ENCODE results near the gene NRF1.
"Not testable (repeated sequence)": the region's sequence is repeated elsewhere in the genome, so short reads cannot be mapped to it uniquely, and the experiment has no call there.

NRF1 gene

GRCh38 chr7:129649128-129649690 is 37.7 kb downstream of the NRF1 start:
- no peak for DNase-seq

DNA sequence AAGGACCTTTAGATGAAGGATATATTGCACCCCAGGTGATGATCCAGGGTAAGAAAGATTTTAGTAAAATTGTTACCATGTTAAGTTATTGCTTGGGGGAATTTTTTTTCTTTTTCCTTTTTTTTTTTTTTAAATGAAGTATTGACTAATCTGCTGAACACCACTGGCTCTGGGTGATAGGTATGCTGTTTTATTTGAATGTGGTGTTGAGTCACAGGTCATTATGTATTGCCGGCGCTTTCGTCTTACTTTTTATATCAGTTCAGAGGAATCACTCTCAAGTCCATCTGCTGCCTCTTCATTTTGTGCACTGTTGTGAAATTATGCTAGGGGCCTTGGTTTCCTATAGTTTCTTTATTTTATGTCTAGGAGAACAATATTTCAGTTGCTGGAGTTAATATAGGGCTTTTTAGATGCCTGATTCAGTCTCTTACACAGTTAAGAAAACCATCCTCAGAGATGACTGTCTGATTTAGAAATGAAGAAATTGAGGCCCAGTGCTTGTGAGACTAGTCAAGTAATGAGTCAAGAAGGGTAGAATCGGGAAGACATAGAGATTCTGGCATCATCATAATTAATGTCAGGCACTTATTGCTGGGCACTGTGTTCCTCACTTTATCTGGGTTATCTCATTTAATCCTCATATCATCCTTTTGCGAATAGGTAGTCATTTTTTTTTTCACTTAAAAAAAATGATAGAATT is 38.7 kb downstream of the NRF1 start:
- no peak for DNase-seq

- no peak for DNase-seq
Measured at GRCh38 chr7:129652914-129653313, 41.4 kb downstream of the NRF1 start.

DNA sequence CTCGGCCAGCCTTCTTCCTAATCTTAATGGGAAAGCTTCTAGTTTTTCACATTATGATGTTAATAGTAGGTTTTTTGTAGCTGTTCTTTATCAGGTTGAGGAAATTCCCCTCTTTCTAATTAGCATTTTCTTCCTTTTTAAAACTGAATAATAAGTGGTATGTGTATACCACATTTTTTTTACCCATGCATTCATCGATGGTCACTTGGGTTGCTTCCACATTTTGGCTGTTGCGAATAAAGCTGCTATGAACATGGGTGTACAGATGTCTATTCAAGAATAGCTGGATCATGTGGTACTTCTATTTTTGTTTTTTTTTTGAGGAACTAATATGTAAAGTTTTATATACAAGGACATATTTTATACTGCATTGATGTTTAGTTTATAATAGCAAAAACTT is 44.3 kb downstream of the NRF1 start:
- DNase-seq: no peak

GRCh38 chr7:129657363-129657762 is 45.8 kb downstream of the NRF1 start:
- DNase-seq: no peak

DNA sequence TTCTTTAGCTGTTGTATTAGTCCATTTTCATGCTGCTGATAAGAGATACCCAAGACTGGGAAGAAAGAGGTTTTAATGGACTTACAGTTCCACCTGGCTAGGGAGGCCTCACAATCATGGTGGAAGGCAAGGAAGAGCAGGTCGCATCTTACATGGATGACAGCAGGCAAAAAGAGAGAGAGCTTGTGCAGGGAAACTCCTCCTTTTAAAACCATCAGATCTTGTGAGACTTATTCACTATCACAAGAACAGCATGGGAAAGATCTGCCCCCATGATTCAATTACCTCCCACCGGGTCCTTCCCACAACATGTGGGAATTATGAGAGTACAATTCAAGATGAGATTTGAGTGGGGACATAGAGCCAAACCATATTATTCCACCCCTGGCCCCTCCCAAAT is 48.4 kb downstream of the NRF1 start:
- not testable (repeated sequence) for DNase-seq

- DNase-seq: no peak
Measured at GRCh38 chr7:129661645-129662182, 50.2 kb downstream of the NRF1 start.

- DNase-seq: not testable (repeated sequence)
Measured at GRCh38 chr7:129663240-129663639, 51.7 kb downstream of the NRF1 start.

- DNase-seq: no peak
Measured at GRCh38 chr7:129664029-129665012, 52.8 kb downstream of the NRF1 start.

GRCh38 chr7:129665013-129665401 is 53.5 kb downstream of the NRF1 start:
- DNase-seq: no peak

DNA sequence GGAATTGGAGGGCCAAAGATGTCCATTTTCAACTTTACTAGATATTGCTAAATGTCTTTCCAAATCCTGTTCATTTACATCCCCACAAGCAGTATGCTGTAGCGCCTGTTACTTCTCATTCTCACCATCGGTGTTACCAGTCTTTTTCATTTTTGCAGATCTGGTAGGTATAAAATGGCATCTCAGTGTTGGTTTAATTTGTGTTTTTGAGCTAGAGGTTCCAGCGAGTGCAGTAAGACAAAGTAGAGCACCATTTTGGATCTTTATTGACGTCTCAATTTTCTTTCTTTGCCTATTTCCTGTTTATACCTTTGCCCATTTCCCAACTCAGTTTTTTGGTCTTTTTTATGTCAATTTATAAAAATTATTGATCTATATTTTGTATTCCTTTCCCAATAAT is 55.6 kb downstream of the NRF1 start:
- DNase-seq: no peak

DNA sequence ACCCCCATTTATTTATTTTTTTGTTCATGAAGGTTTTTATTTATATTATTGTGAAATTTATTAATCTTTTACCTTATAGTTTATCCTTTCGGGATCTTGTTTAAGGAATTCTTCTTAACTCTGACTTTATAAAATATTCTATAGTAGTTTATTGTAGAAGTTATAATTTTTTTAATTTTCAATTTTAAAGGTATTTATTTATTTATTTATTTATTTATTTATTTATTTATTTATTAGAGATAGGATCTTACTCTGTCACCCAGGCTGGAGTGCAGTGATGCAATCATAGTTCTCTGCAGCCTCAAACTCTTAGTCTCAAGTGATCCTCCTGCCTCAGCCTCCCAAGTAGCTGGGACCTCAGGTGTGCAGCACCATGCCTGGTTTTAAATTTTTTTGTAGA is 56.0 kb downstream of the NRF1 start:
- no peak for DNase-seq

DNA sequence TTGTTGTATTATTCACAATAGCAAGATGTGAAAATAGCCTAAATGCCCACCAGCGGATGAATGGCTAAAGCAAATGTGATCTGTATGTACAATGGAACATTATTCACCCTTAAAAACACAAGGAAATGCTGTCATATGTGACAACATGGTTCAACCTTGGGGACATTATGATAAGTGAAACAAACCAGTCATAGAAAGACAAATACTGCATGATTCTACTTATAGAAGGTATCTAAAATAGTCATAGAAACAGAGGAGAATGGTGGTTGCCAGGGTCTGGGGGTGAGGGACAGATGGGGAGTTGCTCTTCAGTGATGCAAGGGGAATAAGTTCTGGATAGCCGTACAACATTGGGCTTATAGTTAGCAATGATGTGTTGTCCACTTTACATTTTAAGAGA is 58.4 kb downstream of the NRF1 start:
- no peak for DNase-seq

- no peak for DNase-seq
Measured at GRCh38 chr7:129670656-129671055, 59.1 kb downstream of the NRF1 start.

DNA sequence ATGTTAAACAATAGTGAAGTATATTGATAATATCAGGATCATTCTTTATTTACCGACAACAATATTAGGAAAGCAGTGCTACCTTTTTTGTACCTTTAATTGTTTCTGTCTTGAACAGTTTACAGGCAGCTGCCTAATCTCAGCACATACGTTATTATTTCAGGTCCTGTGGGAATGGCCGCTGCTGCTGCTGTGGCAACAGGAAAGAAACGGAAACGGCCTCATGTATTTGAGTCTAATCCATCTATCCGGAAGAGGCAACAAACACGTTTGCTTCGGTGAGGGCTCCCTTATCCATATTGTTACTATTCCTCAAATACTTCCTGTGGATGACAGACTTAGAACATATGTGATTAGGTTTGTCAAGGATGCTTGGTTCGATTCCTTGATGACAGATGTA is 59.7 kb downstream of the NRF1 start:
- no peak for DNase-seq

DNA sequence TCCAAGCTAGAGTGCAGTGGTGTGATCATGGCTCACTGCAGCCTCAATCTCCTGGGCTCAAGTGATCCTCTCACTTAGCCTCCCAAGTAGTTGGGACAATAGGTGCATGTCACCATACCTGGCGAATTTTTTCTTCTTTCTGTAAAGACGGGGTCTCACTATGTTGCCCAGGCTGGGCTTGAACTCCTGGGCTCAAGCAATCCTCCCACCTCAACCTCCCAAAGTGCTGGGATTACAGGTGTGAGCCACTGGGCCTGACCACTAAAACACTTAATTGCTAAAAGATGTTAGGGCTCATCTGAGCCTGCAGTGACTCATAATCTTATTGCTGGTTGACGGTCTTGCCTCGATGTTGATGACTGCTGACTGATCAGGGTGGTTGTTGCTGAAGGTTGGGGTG is 63.0 kb downstream of the NRF1 start:
- not testable (repeated sequence) for DNase-seq

DNA sequence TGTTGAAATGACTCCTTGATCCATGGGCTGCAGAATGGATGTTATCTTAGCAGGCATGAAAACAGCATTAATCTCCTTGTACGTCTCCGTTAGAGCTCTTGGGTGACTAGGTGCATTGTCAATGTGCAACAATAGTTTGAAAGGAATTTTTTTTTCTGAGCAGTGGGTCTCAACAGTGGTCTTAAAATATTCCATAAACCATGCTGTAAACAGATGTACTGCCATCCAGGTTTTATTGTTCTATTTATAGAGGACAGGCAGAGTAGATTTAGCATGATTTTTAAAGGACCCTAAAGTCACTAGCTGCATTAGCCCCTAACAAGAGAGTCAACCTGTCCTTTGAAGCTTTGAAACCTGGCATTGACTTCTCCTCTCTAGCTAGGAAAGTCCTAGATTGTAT is 64.0 kb downstream of the NRF1 start:
- DNase-seq: no peak

- no peak for DNase-seq
Measured at GRCh38 chr7:129676017-129676897, 64.7 kb downstream of the NRF1 start.

DNA sequence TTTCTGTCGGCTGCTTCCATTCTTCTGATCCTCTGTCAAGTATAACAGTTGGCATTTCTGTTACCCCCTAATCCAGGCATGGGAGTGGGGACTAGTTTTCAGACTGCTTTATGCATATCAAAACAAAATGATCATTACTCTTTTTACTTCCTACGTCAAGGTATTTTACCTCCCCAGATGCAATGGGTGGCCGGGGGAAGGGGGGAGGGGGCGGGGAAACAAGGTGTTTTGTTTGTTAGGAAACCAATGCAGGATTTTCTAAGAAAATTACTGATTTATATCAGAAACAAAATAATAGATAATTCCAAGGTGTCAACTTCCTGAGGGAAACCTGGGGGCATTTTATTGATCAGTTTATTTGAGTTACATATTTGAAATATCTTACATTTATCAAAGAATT is 66.3 kb downstream of the NRF1 start:
- no peak for DNase-seq

GRCh38 chr7:129678606-129679005 is 67.1 kb downstream of the NRF1 start:
- no peak for DNase-seq

DNA sequence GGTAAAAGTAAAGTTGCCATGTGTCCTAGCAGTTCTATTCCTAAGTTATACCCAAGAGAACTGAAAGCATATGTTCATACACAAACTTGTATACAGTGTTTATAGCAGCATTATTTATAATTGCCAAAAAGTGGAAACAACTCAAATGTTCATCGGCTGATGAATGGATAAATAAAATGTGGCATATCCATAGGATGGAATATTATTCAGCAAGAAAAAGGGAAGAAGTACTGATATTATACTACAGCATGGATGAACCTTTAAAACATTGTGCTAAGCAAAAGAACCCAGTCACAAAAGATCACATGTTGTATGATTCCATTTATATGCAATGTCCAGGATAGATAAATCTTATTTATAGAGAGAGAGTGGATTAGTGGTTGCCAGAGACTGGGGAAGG is 68.9 kb downstream of the NRF1 start:
- DNase-seq: no peak

GRCh38 chr7:129684777-129685176 is 73.3 kb downstream of the NRF1 start:
- DNase-seq: no peak

- DNase-seq: no peak
Measured at GRCh38 chr7:129686063-129686462, 74.5 kb downstream of the NRF1 start.
